GM12878 (cell line): Measurements from ENCODE around the gene HMOX1. TPM values are rescaled to one million over a fixed set of nuclear protein-coding genes. Genes with fewer than 3 reads are reported as not detected.

Experiments used
- BMI1 ChIP-seq: fragments of 450-650 bp; IDR thresholded peaks from 2 replicates; pipeline ENCODE4 v1.6.1; 2016; ENCODE audit warnings: mild to moderate bottlenecking, moderate library complexity, borderline replicate concordance
- CEBPZ ChIP-seq: fragments of 150-350 bp; IDR thresholded peaks from 2 replicates; pipeline ENCODE4 v1.6.1; 2016; ENCODE audit warnings: low read depth, low read length
- CHD4 ChIP-seq: fragments of 200-600 bp; sonication (generic); IDR thresholded peaks from 2 replicates; pipeline ENCODE4 v1.6.1; 2016; ENCODE audit warnings: mild to moderate bottlenecking
- EZH2 ChIP-seq: IDR thresholded peaks from 2 replicates; pipeline ENCODE4 v1.6.1; 2012; ENCODE audit warnings: low read depth, mild to moderate bottlenecking, control low read depth, inconsistent platforms, low read length, borderline replicate concordance; ENCODE audit not compliant: control insufficient read depth
- FOXK2 ChIP-seq: fragments of 450-650 bp; IDR thresholded peaks from 2 replicates; pipeline ENCODE4 v1.6.1; 2017; ENCODE audit warnings: mild to moderate bottlenecking, moderate library complexity
- HDGF ChIP-seq: fragments of 450-650 bp; IDR thresholded peaks from 2 replicates; pipeline ENCODE4 v1.6.1; 2016; ENCODE audit warnings: antibody characterized with exemption
- KDM1A ChIP-seq: fragments of 200-600 bp; sonication (generic); IDR thresholded peaks from 2 replicates; pipeline ENCODE4 v1.6.1; 2016; ENCODE audit warnings: borderline replicate concordance
- MEF2A ChIP-seq: IDR thresholded peaks from 2 replicates; pipeline ENCODE4 v1.6.1; 2011; ENCODE audit warnings: low read depth, mild to moderate bottlenecking, low read length, moderate library complexity; ENCODE audit not compliant: insufficient read depth
- NBN ChIP-seq: fragments of 450-650 bp; IDR thresholded peaks from 2 replicates; pipeline ENCODE4 v1.6.1; 2016
- NFYA ChIP-seq: IDR thresholded peaks from 2 replicates; pipeline ENCODE4 v1.6.1; 2011; ENCODE audit warnings: low read depth, mild to moderate bottlenecking, low read length, improper control_type of control experiment, borderline replicate concordance
- PML ChIP-seq: IDR thresholded peaks from 2 replicates; pipeline ENCODE4 v1.6.1; 2012; ENCODE audit warnings: low read length, inconsistent platforms
- RELA ChIP-seq: fragments of 450-650 bp; IDR thresholded peaks from 2 replicates; pipeline ENCODE4 v1.8.0; 2014; ENCODE audit warnings: borderline replicate concordance; ENCODE audit not compliant: partially characterized antibody
- RELB ChIP-seq: fragments of 450-650 bp; IDR thresholded peaks from 2 replicates; pipeline ENCODE4 v1.6.1; 2017; ENCODE audit warnings: low read depth, mild to moderate bottlenecking, moderate library complexity
- SMARCA5 ChIP-seq: fragments of 450-650 bp; IDR thresholded peaks from 2 replicates; pipeline ENCODE4 v1.6.1; 2017; ENCODE audit warnings: mild to moderate bottlenecking
- SMC3 ChIP-seq: IDR thresholded peaks from 2 replicates; pipeline ENCODE4 v1.6.1; 2011; ENCODE audit warnings: low read length, improper control_type of control experiment, borderline replicate concordance
- SPI1 ChIP-seq: IDR thresholded peaks from 2 replicates; pipeline ENCODE4 v1.6.1; 2011; ENCODE audit warnings: low read depth, mild to moderate bottlenecking, low read length, moderate library complexity, borderline replicate concordance; ENCODE audit not compliant: insufficient read depth
- ZBTB33 ChIP-seq: fragments of 450-650 bp; IDR thresholded peaks from 2 replicates; pipeline ENCODE4 v1.6.1; 2017; ENCODE audit warnings: mild to moderate bottlenecking
- ZNF384 ChIP-seq: IDR thresholded peaks from 2 replicates; pipeline ENCODE4 v1.6.1; 2012; ENCODE audit warnings: low read depth, mild to moderate bottlenecking, low read length, improper control_type of control experiment, borderline replicate concordance
- polyA plus RNA-seq, 11 experiments: library from polyadenylated mRNA; depleted of rRNA in 4 of 11; unstranded in 6 of 11; stranded (reverse) in 5 of 11; fragments of >200 nt; fragmentation: Nextera tagmentation in 4 of 11; fragmentation: Illumina TruSeq in 1 of 11; extraction: Ambion mirVana in 4 of 11; extraction: Trizol in 1 of 11; gene quantifications; 1 replicate in 1 of 11; 2 replicates in 10 of 11; pipeline versions ENCODE4 v1.2.1 to v1.2.3, GENCODE V29; 2011 to 2016; ENCODE audit warnings: inconsistent platforms in 2 of 11, missing spikeins in 2 of 11, low read depth in 1 of 11
- total RNA-seq, 4 experiments: library from RNA; depleted of rRNA in 3 of 4; stranded (reverse); fragments of >200 nt in 3 of 4; fragmentation: Illumina TruSeq in 1 of 4; extraction: Trizol in 1 of 4; gene quantifications; 2 replicates each; pipeline versions ENCODE4 v1.2.1 to v1.2.3, GENCODE V29; 2013 to 2021
- TF ChIP-seq, protein P1 (sequence below): fragments of 450-650 bp; IDR thresholded peaks from 2 replicates; pipeline ENCODE4 v1.6.1; 2016; ENCODE audit warnings: mild to moderate bottlenecking
- TF ChIP-seq, protein P2 (sequence below): fragments of 450-650 bp; IDR thresholded peaks from 2 replicates; pipeline ENCODE4 v1.6.1; 2018; ENCODE audit warnings: mild to moderate bottlenecking, low read depth, moderate library complexity; ENCODE audit not compliant: partially characterized antibody

HMOX1 gene
- total and polyA plus RNA-seq, 10 of the 15 experiments (the other 5 are each of a cell fraction or from before 2014, with no cell fraction given): 1.5 to 36.7 (median 18.8) TPM

DNA sequence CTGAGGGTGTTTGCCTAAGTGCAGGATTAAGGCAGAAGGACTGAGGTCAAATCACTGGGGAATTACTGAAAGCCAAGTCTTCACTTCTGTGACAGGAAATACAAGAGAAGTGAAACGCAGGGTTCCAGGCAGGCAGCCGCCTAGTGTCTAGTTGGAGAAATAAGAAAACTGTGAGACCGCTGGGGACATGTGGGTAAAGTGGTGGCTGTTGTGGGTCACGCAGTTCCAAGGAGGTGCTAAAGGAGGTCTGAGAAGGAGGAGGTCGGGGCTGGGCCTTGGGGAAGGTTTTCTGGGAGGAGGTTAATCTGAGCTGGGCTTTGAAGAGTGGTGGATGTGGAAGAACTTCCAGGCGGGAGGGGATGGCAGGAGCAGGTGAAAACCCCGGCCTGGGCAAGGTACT, 30.2 kb downstream of the HMOX1 start (continued):
- TF ChIP-seq ZBTB33 (no peak), HDGF (peak; percentile 93), MEF2A (no peak), FOXK2 (no peak), KDM1A (no peak), SPI1 (peak; percentile 71; the same call in 1 of the 2 replicates), RELA (no peak), CHD4 (no peak), NFYA (no peak), PML (no peak), BMI1 (no peak; the same call in 1 of the 2 replicates), NBN (peak; percentile 61; the same call in 1 of the 2 replicates), SMC3 (peak; percentile 67; the same call in 1 of the 2 replicates), SMARCA5 (no peak; the same call in 1 of the 2 replicates), RELB (peak; percentile 80), EZH2 (no peak), CEBPZ (no peak), ZNF384 (no peak)
- TF ChIP-seq, protein P1, sequence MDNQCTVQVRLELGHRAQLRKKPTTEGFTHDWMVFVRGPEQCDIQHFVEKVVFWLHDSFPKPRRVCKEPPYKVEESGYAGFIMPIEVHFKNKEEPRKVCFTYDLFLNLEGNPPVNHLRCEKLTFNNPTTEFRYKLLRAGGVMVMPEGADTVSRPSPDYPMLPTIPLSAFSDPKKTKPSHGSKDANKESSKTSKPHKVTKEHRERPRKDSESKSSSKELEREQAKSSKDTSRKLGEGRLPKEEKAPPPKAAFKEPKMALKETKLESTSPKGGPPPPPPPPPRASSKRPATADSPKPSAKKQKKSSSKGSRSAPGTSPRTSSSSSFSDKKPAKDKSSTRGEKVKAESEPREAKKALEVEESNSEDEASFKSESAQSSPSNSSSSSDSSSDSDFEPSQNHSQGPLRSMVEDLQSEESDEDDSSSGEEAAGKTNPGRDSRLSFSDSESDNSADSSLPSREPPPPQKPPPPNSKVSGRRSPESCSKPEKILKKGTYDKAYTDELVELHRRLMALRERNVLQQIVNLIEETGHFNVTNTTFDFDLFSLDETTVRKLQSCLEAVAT: peak; percentile 88
- TF ChIP-seq, protein P2, sequence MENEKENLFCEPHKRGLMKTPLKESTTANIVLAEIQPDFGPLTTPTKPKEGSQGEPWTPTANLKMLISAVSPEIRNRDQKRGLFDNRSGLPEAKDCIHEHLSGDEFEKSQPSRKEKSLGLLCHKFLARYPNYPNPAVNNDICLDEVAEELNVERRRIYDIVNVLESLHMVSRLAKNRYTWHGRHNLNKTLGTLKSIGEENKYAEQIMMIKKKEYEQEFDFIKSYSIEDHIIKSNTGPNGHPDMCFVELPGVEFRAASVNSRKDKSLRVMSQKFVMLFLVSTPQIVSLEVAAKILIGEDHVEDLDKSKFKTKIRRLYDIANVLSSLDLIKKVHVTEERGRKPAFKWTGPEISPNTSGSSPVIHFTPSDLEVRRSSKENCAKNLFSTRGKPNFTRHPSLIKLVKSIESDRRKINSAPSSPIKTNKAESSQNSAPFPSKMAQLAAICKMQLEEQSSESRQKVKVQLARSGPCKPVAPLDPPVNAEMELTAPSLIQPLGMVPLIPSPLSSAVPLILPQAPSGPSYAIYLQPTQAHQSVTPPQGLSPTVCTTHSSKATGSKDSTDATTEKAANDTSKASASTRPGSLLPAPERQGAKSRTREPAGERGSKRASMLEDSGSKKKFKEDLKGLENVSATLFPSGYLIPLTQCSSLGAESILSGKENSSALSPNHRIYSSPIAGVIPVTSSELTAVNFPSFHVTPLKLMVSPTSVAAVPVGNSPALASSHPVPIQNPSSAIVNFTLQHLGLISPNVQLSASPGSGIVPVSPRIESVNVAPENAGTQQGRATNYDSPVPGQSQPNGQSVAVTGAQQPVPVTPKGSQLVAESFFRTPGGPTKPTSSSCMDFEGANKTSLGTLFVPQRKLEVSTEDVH: no peak
